Activated CD4-positive, alpha-beta T cell treated with anti-CD3 and anti-CD28 coated beads for 1 hour (primary cell): ENCODE data around the gene USP49.

Source experiments
- DNase-seq: peaks from one replicate; pipeline ENCODE4 v3.0.0-alpha.2; 2020

The USP49 gene

GRCh38 chr6:41927253-41927652, 32.1 kb upstream of the USP49 start:
- no peak for DNase-seq

GRCh38 chr6:41922154-41922553, 27.0 kb upstream of the USP49 start:
- DNase-seq = no peak

GRCh38 chr6:41921712-41921998, 26.5 kb upstream of the USP49 start:
- no peak for DNase-seq

GRCh38 chr6:41920921-41921711, 25.9 kb upstream of the USP49 start, which contains the start of the genes BYSL and MED20:
Gene BYSL (plus strand): TSS chr6:41921499. CDS start chr6:41921563, 64 bp downstream.
Gene MED20 (minus strand): TSS chr6:41921139. CDS start chr6:41921018, 121 bp downstream.
- peak; percentile 90 for DNase-seq

GRCh38 chr6:41917528-41917927, 22.4 kb upstream of the USP49 start:
- DNase-seq = no peak

- no peak for DNase-seq
Measured at GRCh38 chr6:41914869-41915530, 19.8 kb upstream of the USP49 start.

GRCh38 chr6:41914343-41914742, 19.2 kb upstream of the USP49 start:
- DNase-seq = no peak

GRCh38 chr6:41909727-41910126, 14.6 kb upstream of the USP49 start:
- no peak for DNase-seq

GRCh38 chr6:41901882-41902519, 6.8 kb upstream of the USP49 start:
- DNase-seq = peak; percentile 22

- DNase-seq = no peak
Measured at GRCh38 chr6:41900861-41901260, 5.7 kb upstream of the USP49 start.

GRCh38 chr6:41896281-41896680, 1.1 kb upstream of the USP49 start:
- DNase-seq = no peak

- DNase-seq = no peak
Measured at GRCh38 chr6:41894366-41895299, 542 bp downstream of the USP49 start.

- DNase-seq = no peak
Measured at GRCh38 chr6:41892921-41893564, 2.1 kb downstream of the USP49 start.

GRCh38 chr6:41887331-41887751, 7.8 kb downstream of the USP49 start:
- no peak for DNase-seq

- DNase-seq = no peak
Measured at GRCh38 chr6:41885930-41886329, 9.2 kb downstream of the USP49 start.

- no peak for DNase-seq
Measured at GRCh38 chr6:41884957-41885356, 10.2 kb downstream of the USP49 start.

- no peak for DNase-seq
Measured at GRCh38 chr6:41881506-41881905, 13.7 kb downstream of the USP49 start.

GRCh38 chr6:41878961-41879405, 16.2 kb downstream of the USP49 start:
- DNase-seq = no peak

- DNase-seq = no peak
Measured at GRCh38 chr6:41878246-41878645, 16.9 kb downstream of the USP49 start.

GRCh38 chr6:41877051-41877680, 18.0 kb downstream of the USP49 start:
- DNase-seq = no peak

- no peak for DNase-seq
Measured at GRCh38 chr6:41874741-41875140, 20.4 kb downstream of the USP49 start.

GRCh38 chr6:41872147-41872546, 23.0 kb downstream of the USP49 start:
- DNase-seq = no peak
